ENCODE measurements around the gene FKBP10.
"Not testable (repeated sequence)": the region's sequence is repeated elsewhere in the genome, so short reads cannot be mapped to it uniquely, and the experiment has no call there.

The FKBP10 gene

GRCh38 chr17:41811549-41812380, 1.0 kb upstream of the FKBP10 start, which contains the start of gene P3H4:
Gene P3H4 (minus strand): TSS chr17:41811949. CDS start chr17:41811915, 34 bp downstream.
- no peak for FAIRE-seq

- no peak for FAIRE-seq
Measured at GRCh38 chr17:41813152-41813680, 412 bp downstream of the FKBP10 start.

GRCh38 chr17:41813699-41814124, 908 bp downstream of the FKBP10 start:
- no peak for FAIRE-seq

- FAIRE-seq = no peak
Measured at GRCh38 chr17:41814195-41814594, 1.4 kb downstream of the FKBP10 start.

- no peak for FAIRE-seq
Measured at GRCh38 chr17:41816637-41817320, 4.0 kb downstream of the FKBP10 start.

GRCh38 chr17:41818024-41818423, 5.2 kb downstream of the FKBP10 start:
- FAIRE-seq = no peak

- FAIRE-seq = no peak
Measured at GRCh38 chr17:41821776-41822175, 9.0 kb downstream of the FKBP10 start.

- no peak for FAIRE-seq
Measured at GRCh38 chr17:41822216-41823140, 9.7 kb downstream of the FKBP10 start.

GRCh38 chr17:41823141-41823524, 10.3 kb downstream of the FKBP10 start:
- no peak for FAIRE-seq

- no peak for FAIRE-seq
Measured at GRCh38 chr17:41823580-41823979, 10.8 kb downstream of the FKBP10 start.

GRCh38 chr17:41824086-41824485, 11.3 kb downstream of the FKBP10 start:
- FAIRE-seq = no peak

- FAIRE-seq = no peak
Measured at GRCh38 chr17:41825175-41825845, 12.5 kb downstream of the FKBP10 start.

GRCh38 chr17:41829961-41830360, 17.2 kb downstream of the FKBP10 start:
- FAIRE-seq = not testable (repeated sequence)

- no peak for FAIRE-seq
Measured at GRCh38 chr17:41835214-41835799, 22.5 kb downstream of the FKBP10 start.

- FAIRE-seq = no peak
Measured at GRCh38 chr17:41835800-41836549, 23.2 kb downstream of the FKBP10 start, which contains the start of gene NT5C3B. Gene NT5C3B (minus strand): TSS chr17:41836232. CDS start chr17:41836193, 39 bp downstream.

- FAIRE-seq = no peak
Measured at GRCh38 chr17:41836550-41837196, 23.9 kb downstream of the FKBP10 start.

GRCh38 chr17:41837761-41838538, 25.1 kb downstream of the FKBP10 start, which contains the start of gene KLHL10:
Gene KLHL10 (plus strand): TSS chr17:41837825. CDS start chr17:41837933, 108 bp downstream.
- no peak for FAIRE-seq

- FAIRE-seq = not testable (repeated sequence)
Measured at GRCh38 chr17:41839448-41839847, 26.6 kb downstream of the FKBP10 start.

- not testable (repeated sequence) for FAIRE-seq
Measured at GRCh38 chr17:41840781-41841180, 28.0 kb downstream of the FKBP10 start.
